ENCODE data around the gene TOM1. TPM values are rescaled to one million over a fixed set of nuclear protein-coding genes. Genes with fewer than 3 reads are reported as not detected.
A peak's percentile ranks its signal among the peaks of the same experiment; 100 is the strongest.

TOM1 gene
- total RNA-seq, 4 donors from 2014 or later = 96.6 to 175 (median 129) TPM

DNA sequence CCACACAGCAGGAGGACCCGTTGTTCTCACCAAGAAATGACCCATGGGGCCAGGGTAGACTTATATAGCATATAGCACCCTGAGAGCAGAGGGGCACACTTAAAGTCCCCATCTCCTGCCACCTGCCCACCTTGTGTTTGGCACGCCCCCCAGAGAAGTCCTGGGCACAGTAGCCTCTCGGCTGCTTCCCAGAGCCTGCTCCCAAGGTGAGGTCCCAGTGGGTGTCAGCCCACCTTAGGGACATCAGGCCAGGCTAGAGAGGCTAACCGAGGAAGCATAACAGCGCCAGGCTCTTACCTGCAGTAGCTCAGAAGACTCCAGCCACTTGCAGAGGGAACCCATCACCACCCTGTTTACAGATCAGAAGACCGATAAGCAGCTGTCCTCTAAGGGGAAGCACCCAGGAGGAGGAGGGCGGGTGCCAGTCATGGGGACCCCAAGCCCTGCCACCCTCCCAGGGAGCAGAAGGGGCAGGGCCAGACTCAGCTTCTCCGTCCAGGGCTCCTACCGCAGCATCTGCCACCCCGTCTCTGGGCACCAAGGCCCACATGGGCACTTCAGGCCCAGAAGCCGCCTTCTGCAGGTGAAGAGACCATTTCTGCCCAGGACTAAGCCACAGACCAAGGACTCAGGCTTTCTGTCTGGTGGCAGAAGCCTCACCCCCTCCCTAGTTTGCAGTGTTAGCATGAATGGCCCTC is 46.3 kb downstream of the TOM1 start:
- peaks cover 0 to 16% (median 1%) of the 10 kb centered on the region in 4 donors for H3K4me1 ChIP-seq
- DNase-seq = no peak
- H3K27ac ChIP-seq = peak overlapping the region in 1 of 4 donors; percentile 36
- peaks cover 0 to 56% (median 0%) of the 10 kb centered on the region in 3 donors for H3K36me3 ChIP-seq
- no peak overlapping the region for H3K4me3 ChIP-seq
- TF ChIP-seq POLR2A (IDR thresholded peaks at IDR 0.05) = no peak
- TF ChIP-seq, protein P1, sequence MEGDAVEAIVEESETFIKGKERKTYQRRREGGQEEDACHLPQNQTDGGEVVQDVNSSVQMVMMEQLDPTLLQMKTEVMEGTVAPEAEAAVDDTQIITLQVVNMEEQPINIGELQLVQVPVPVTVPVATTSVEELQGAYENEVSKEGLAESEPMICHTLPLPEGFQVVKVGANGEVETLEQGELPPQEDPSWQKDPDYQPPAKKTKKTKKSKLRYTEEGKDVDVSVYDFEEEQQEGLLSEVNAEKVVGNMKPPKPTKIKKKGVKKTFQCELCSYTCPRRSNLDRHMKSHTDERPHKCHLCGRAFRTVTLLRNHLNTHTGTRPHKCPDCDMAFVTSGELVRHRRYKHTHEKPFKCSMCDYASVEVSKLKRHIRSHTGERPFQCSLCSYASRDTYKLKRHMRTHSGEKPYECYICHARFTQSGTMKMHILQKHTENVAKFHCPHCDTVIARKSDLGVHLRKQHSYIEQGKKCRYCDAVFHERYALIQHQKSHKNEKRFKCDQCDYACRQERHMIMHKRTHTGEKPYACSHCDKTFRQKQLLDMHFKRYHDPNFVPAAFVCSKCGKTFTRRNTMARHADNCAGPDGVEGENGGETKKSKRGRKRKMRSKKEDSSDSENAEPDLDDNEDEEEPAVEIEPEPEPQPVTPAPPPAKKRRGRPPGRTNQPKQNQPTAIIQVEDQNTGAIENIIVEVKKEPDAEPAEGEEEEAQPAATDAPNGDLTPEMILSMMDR (IDR thresholded peaks at IDR 0.05) = no peak
- no peaks in the 10 kb centered on the region for H3K9me3 ChIP-seq
- H3K27me3 ChIP-seq = no peaks in the 10 kb centered on the region

DNA sequence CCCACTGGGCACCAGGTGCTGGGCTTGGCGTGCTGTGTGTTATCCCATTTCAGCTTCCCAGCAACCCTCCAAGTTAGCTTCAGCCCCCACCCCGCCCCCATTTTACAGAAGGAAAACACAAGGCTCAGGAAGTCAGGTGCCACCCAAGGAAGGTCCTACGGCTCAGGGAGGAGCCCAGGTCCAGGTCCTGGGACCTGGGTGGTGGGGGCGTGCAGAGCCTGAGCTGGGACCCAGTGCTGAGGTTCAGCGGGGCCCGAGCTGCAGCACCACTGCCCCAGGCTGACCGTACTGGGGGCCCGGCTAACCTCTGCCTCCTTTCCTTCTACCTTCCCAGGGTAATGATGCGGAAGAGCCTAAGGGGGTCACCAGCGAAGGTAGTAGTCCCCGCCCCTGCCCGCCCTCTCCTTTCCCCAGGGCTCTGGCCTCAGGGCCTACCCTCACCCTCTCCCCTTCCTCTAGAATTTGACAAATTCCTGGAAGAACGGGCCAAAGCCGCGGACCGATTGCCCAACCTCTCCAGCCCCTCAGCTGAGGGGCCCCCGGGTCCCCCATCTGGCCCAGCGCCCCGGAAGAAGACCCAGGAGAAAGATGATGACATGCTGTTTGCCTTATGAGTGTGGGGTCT is 47.0 kb downstream of the TOM1 start:
- H3K36me3 ChIP-seq = peaks cover 0 to 48% (median 0%) of the 10 kb centered on the region in 3 donors

DNA sequence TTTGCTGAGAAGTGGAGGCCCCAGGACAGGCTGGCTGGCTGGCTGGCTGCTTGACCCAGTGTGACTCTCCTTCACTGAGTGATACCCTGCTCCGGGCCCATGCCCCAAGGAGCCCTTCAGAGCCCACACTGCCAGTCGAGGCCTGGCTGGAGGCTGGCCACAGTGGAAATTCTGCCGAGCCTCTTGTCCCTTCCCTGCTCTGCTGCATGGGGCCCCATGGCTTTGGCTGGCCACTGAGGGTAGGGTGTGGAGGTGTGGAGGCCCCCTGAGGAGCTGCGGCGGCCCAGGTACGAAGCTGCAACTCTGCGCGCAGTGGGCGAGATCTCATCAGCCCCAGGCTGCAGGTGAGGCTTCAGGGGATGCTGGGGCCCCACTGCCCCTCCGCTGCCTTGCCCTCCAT is 47.8 kb downstream of the TOM1 start:
- DNase-seq = no peak
- Histone ChIP-seq H3K4me1 (peaks cover 0 to 31% (median 5%) of the 10 kb centered on the region in 4 donors), H3K27me3 (no peaks in the 10 kb centered on the region), H3K36me3 (peaks cover 0 to 41% (median 0%) of the 10 kb centered on the region in 3 donors), H3K4me3 (no peak overlapping the region), H3K9me3 (no peaks in the 10 kb centered on the region), H3K27ac (no peak overlapping the region)
- TF ChIP-seq, protein P1 (IDR thresholded peaks at IDR 0.05) = no peak
- TF ChIP-seq POLR2A (IDR thresholded peaks at IDR 0.05) = no peak

More for the DNA sequence above, 47.0 kb downstream of the TOM1 start:
- DNase-seq = no peak
- Histone ChIP-seq H3K4me3 (no peak overlapping the region), H3K9me3 (no peaks in the 10 kb centered on the region), H3K4me1 (peaks cover 0 to 23% (median 5%) of the 10 kb centered on the region in 4 donors), H3K27ac (no peak overlapping the region), H3K27me3 (no peaks in the 10 kb centered on the region)
- TF ChIP-seq, protein P1 (IDR thresholded peaks at IDR 0.05) = no peak
- TF ChIP-seq POLR2A (IDR thresholded peaks at IDR 0.05) = no peak

DNA sequence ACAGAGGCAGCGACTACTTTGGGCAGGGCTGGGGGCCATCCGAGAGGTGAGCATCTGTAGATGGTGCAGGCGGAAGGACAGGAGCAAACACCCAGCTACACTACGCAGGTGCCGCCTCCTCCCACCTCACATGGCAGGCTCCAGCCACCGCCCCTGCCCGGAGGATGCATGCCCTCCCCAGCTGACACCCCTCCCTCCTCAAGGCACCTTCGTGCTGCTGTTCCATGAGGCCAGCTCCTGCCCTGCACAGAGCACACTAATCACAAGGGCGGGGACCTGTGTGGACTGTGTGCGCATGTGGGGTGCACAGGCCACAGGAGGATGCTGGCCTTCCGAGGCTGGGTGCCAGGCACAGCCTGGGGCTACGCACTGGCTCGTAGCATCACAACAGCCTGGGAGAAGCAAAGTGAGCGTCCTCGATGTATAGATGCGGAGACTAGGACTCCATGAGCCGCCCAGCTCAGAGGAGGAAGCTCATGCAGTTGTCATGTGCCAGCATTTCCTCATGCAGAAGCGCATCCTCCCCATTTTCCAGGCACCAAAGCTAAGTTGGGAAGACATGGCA is 48.4 kb downstream of the TOM1 start:
- no peak for DNase-seq
- Histone ChIP-seq H3K4me3 (no peak overlapping the region), H3K4me1 (peaks cover 0 to 35% (median 5%) of the 10 kb centered on the region in 4 donors), H3K9me3 (no peaks in the 10 kb centered on the region), H3K27ac (no peak overlapping the region), H3K36me3 (peaks cover 0 to 39% (median 0%) of the 10 kb centered on the region in 3 donors), H3K27me3 (no peaks in the 10 kb centered on the region)
- TF ChIP-seq POLR2A (IDR thresholded peaks at IDR 0.05) = no peak
- TF ChIP-seq, protein P1 (IDR thresholded peaks at IDR 0.05) = no peak

DNA sequence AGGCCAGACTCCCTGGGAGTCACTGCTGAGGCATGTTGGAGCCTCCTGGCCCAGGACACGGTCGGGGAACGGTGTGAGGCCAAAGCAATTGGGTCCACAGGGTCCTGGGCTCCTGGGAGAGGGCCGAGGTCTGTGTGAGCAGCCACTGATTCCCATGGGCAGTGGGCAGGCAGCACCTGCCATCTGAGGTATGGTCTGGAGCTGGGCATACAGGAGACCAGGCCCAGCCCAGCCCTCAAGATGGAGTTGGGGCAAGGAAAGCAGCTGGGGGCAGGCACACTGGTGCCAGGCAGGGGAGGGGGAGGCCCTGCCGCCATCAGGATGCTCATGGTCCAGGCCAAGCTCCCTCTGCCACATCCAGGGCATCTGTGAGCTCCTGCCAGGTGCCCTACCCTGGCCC is 49.0 kb downstream of the TOM1 start:
- no peak overlapping the region for H3K4me3 ChIP-seq
- H3K36me3 ChIP-seq = peaks cover 0 to 35% (median 0%) of the 10 kb centered on the region in 3 donors
- H3K4me1 ChIP-seq = peaks cover 0 to 35% (median 6%) of the 10 kb centered on the region in 4 donors
- no peak for DNase-seq
- no peaks in the 10 kb centered on the region for H3K27me3 ChIP-seq
- no peaks in the 10 kb centered on the region for H3K9me3 ChIP-seq
- TF ChIP-seq POLR2A (IDR thresholded peaks at IDR 0.05) = no peak
- TF ChIP-seq, protein P1 (IDR thresholded peaks at IDR 0.05) = no peak
- no peak overlapping the region for H3K27ac ChIP-seq

All from Peyer's patch (tissue), 4 donors.